Mucosa of stomach (tissue), 1 donor: ENCODE data around the gene PEX16.

Experiments used
- H3K27me3 ChIP-seq: one replicate; pipeline ENCODE4 v1.7.0; 2013; ENCODE audit warnings: mild to moderate bottlenecking, low read length; ENCODE audit not compliant: control insufficient read depth, insufficient read depth
- H3K36me3 ChIP-seq: one replicate; pipeline ENCODE4 v1.7.0; 2013; ENCODE audit warnings: low read length; ENCODE audit not compliant: control insufficient read depth, insufficient read depth
- H3K4me1 ChIP-seq: one replicate; pipeline ENCODE4 v1.7.0; 2013; ENCODE audit warnings: mild to moderate bottlenecking, low read length; ENCODE audit not compliant: control insufficient read depth, insufficient read depth
- H3K4me3 ChIP-seq: one replicate; pipeline ENCODE4 v1.7.0; 2013; ENCODE audit warnings: low read length
- H3K9ac ChIP-seq: one replicate; pipeline ENCODE4 v1.7.0; 2013; ENCODE audit warnings: mild to moderate bottlenecking, low read length, moderate library complexity
- H3K9me3 ChIP-seq: one replicate; pipeline ENCODE4 v1.7.0; 2013; ENCODE audit warnings: mild to moderate bottlenecking, low read length, moderate library complexity; ENCODE audit not compliant: control insufficient read depth
- donor health status: Pancreatic carcinoma.

The PEX16 gene

GRCh38 chr11:45929486-45930030 lies 11.9 kb upstream of the PEX16 start:
- peaks cover 11% of the 10 kb centered on the region for H3K4me1 ChIP-seq
- H3K4me3 ChIP-seq, result no peak overlapping the region
- no peaks in the 10 kb centered on the region for H3K36me3 ChIP-seq
- H3K9ac ChIP-seq, result no peak overlapping the region
- no peaks in the 10 kb centered on the region for H3K9me3 ChIP-seq
- H3K27me3 ChIP-seq, result no peaks in the 10 kb centered on the region

GRCh38 chr11:45928535-45929215 lies 11.0 kb upstream of the PEX16 start:
- Histone ChIP-seq H3K9me3 (no peaks in the 10 kb centered on the region), H3K36me3 (no peaks in the 10 kb centered on the region), H3K4me1 (peaks cover 11% of the 10 kb centered on the region), H3K9ac (no peak overlapping the region), H3K4me3 (no peak overlapping the region), H3K27me3 (no peaks in the 10 kb centered on the region)

- Histone ChIP-seq H3K4me3 (no peak overlapping the region), H3K9me3 (no peaks in the 10 kb centered on the region), H3K36me3 (no peaks in the 10 kb centered on the region), H3K27me3 (peaks cover 7% of the 10 kb centered on the region), H3K4me1 (peaks cover 11% of the 10 kb centered on the region), H3K9ac (no peak overlapping the region)
These were observed 10.2 kb upstream of the PEX16 start for GRCh38 chr11:45927684-45928413.

GRCh38 chr11:45927332-45927683 lies 9.6 kb upstream of the PEX16 start:
- no peaks in the 10 kb centered on the region for H3K36me3 ChIP-seq
- peaks cover 11% of the 10 kb centered on the region for H3K4me1 ChIP-seq
- no peaks in the 10 kb centered on the region for H3K9me3 ChIP-seq
- no peak overlapping the region for H3K9ac ChIP-seq
- peaks cover 12% of the 10 kb centered on the region for H3K27me3 ChIP-seq
- no peak overlapping the region for H3K4me3 ChIP-seq

- no peak overlapping the region for H3K4me3 ChIP-seq
- H3K27me3 ChIP-seq, result peaks cover 18% of the 10 kb centered on the region
- no peaks in the 10 kb centered on the region for H3K9me3 ChIP-seq
- H3K4me1 ChIP-seq, result peaks cover 13% of the 10 kb centered on the region
- no peak overlapping the region for H3K9ac ChIP-seq
- no peaks in the 10 kb centered on the region for H3K36me3 ChIP-seq
These were observed 9.1 kb upstream of the PEX16 start for GRCh38 chr11:45926536-45927331.

GRCh38 chr11:45926001-45926401 lies 8.3 kb upstream of the PEX16 start:
- no peak overlapping the region for H3K4me3 ChIP-seq
- no peaks in the 10 kb centered on the region for H3K36me3 ChIP-seq
- H3K27me3 ChIP-seq, result peaks cover 23% of the 10 kb centered on the region
- no peak overlapping the region for H3K9ac ChIP-seq
- peaks cover 17% of the 10 kb centered on the region for H3K4me1 ChIP-seq
- H3K9me3 ChIP-seq, result no peaks in the 10 kb centered on the region

- Histone ChIP-seq H3K9ac (no peak overlapping the region), H3K4me3 (no peak overlapping the region), H3K9me3 (no peaks in the 10 kb centered on the region), H3K27me3 (peaks cover 23% of the 10 kb centered on the region), H3K36me3 (no peaks in the 10 kb centered on the region), H3K4me1 (peaks cover 16% of the 10 kb centered on the region)
These were observed 7.9 kb upstream of the PEX16 start for GRCh38 chr11:45925550-45925949.

- Histone ChIP-seq H3K9ac (no peak overlapping the region), H3K4me3 (no peak overlapping the region), H3K36me3 (no peaks in the 10 kb centered on the region), H3K9me3 (no peaks in the 10 kb centered on the region), H3K27me3 (peaks cover 23% of the 10 kb centered on the region), H3K4me1 (peaks cover 10% of the 10 kb centered on the region)
These were observed 7.2 kb upstream of the PEX16 start for GRCh38 chr11:45924927-45925326.

- no peak overlapping the region for H3K9ac ChIP-seq
- H3K27me3 ChIP-seq, result peaks cover 23% of the 10 kb centered on the region
- H3K9me3 ChIP-seq, result no peaks in the 10 kb centered on the region
- H3K4me1 ChIP-seq, result peaks cover 6% of the 10 kb centered on the region
- no peak overlapping the region for H3K4me3 ChIP-seq
- H3K36me3 ChIP-seq, result no peaks in the 10 kb centered on the region
These were observed 6.6 kb upstream of the PEX16 start for GRCh38 chr11:45924036-45924915.

GRCh38 chr11:45922425-45923082 lies 4.9 kb upstream of the PEX16 start, which contains the start of gene LARGE2:
Gene LARGE2 (plus strand): TSS chr11:45922656. CDS start chr11:45922883, 227 bp downstream.
- Histone ChIP-seq H3K4me3 (peak within 1 kb of the TSS; percentile 25), H3K9ac (peak within 1 kb of the TSS; percentile 31), H3K36me3 (no peaks in the 10 kb centered on the region), H3K9me3 (no peaks in the 10 kb centered on the region), H3K27me3 (peaks cover 23% of the 10 kb centered on the region), H3K4me1 (peaks cover 6% of the 10 kb centered on the region)
